Caco-2 (cell line): ENCODE data around the gene CRADD. TPM values are rescaled to one million over a fixed set of nuclear protein-coding genes. Genes with fewer than 3 reads are reported as not detected.

Experiments
- BruUV-seq: library from RNA; stranded (reverse); fragments of 400-500 nt; replicated peaks from 2 replicates; lab custom pipeline; 2021; lab: Mats Ljungman, UMichigan
- CTCF ChIA-PET: fragments of 300-600 bp; sonication (Branson Sonifier 250); formaldehyde crosslinking; loops from one replicate; lab custom pipeline; 2022; ENCODE audit warnings: antibody characterized with exemption; lab: Charles Lee
- POLR2A ChIA-PET: fragments of 300-600 bp; sonication (Branson Sonifier 250); formaldehyde crosslinking; loops from one replicate; lab custom pipeline; 2022; ENCODE audit warnings: antibody characterized with exemption; lab: Charles Lee
- DNase-seq, 2 experiments: peaks; one replicate each; pipeline versions ENCODE4 v3.0.0 to v3.0.0-alpha.2; 2020 to 2022
- H3K27me3 ChIP-seq: replicated peaks from 2 replicates; pipeline ENCODE4 v1.6.0; 2011; ENCODE audit warnings: low read length; ENCODE audit not compliant: control insufficient read depth, insufficient read depth
- H3K36me3 ChIP-seq: 2 replicates; pipeline ENCODE4 v1.5.1; 2011; ENCODE audit warnings: low read length; ENCODE audit not compliant: control insufficient read depth, insufficient read depth
- H3K4me1 ChIP-seq: fragments of 250-450 bp; sonication (Bioruptor Pico); 2 replicates; pipeline ENCODE4 v1.5.1; 2020; ENCODE audit warnings: mild to moderate bottlenecking
- H3K4me3 ChIP-seq: 2 replicates; pipeline ENCODE4 v1.5.1; 2011; ENCODE audit warnings: low read depth, mild to moderate bottlenecking, control low read depth, low read length
- H3K9me3 ChIP-seq: fragments of 250-450 bp; sonication (Bioruptor Pico); 2 replicates; pipeline ENCODE4 v1.5.1; 2020; ENCODE audit warnings: mild to moderate bottlenecking, moderate library complexity
- H3K27ac Mint-ChIP-seq: one replicate; pipeline ENCODE4 v1.8.0; 2022; ENCODE audit warnings: mixed read lengths; ENCODE audit not compliant: unreplicated experiment
- H3K27me3 Mint-ChIP-seq: one replicate; pipeline ENCODE4 v1.8.0; 2022; ENCODE audit warnings: mixed read lengths; ENCODE audit not compliant: insufficient read depth, unreplicated experiment
- H3K36me3 Mint-ChIP-seq: one replicate; pipeline ENCODE4 v1.8.0; 2022; ENCODE audit warnings: mild to moderate bottlenecking, mixed read lengths; ENCODE audit not compliant: insufficient read depth, unreplicated experiment
- H3K4me1 Mint-ChIP-seq: one replicate; pipeline ENCODE4 v1.8.0; 2022; ENCODE audit warnings: low read depth, mixed read lengths; ENCODE audit not compliant: unreplicated experiment
- H3K4me3 Mint-ChIP-seq: one replicate; pipeline ENCODE4 v1.8.0; 2022; ENCODE audit warnings: mild to moderate bottlenecking, moderate library complexity, mixed read lengths; ENCODE audit not compliant: unreplicated experiment
- H3K9me3 Mint-ChIP-seq: one replicate; pipeline ENCODE4 v1.8.0; 2022; ENCODE audit warnings: mixed read lengths; ENCODE audit not compliant: unreplicated experiment
- intact Hi-C: fragments of 100-400 bp; cut with micrococcal nuclease; formaldehyde crosslinking; loops from one replicate; pipeline ENCODE4 v1.10.0; 2022; ENCODE audit not compliant: unreplicated experiment
- total RNA-seq: library from RNA; stranded (reverse); gene quantifications from 2 replicates; pipeline ENCODE4 v1.2.3, GENCODE V29; 2022
- TF ChIP-seq, protein P1 (sequence below), 2 experiments: fragments of 200-600 bp in 1 of 2; IDR thresholded peaks; 1 replicate in 1 of 2; 2 replicates in 1 of 2; pipeline versions ENCODE4 v1.5.1 to v1.8.0; 2011 to 2022; ENCODE audit warnings: antibody characterized with exemption in 1 of 2, control low read depth in 1 of 2, inconsistent platforms in 1 of 2, low read depth in 1 of 2, low read length in 1 of 2, mild to moderate bottlenecking in 1 of 2, moderate library complexity in 1 of 2; ENCODE audit not compliant: insufficient read depth in 1 of 2, severe bottlenecking in 1 of 2, unreplicated experiment in 1 of 2

The CRADD gene
- total RNA-seq, 1 experiment from 2014 or later, result 29.2 TPM

GRCh38 chr12:93939641-93940325 lies 262.6 kb downstream of the CRADD start:
- Histone ChIP-seq H3K9me3 (peaks cover 25% of the 10 kb centered on the region), H3K4me3 (no peak overlapping the region), H3K4me1 (peaks cover 7% of the 10 kb centered on the region; the same call in 1 of the 2 replicates), H3K27me3 (no peaks in the 10 kb centered on the region), H3K36me3 (no peaks in the 10 kb centered on the region)
- POLR2A ChIA-PET, result no interaction called here
- no peak overlapping the region for H3K27ac Mint-ChIP-seq
- H3K36me3 Mint-ChIP-seq, result no peaks in the 10 kb centered on the region
- BruUV-seq, result no TSS peak
- peaks cover 9% of the 10 kb centered on the region for H3K4me1 Mint-ChIP-seq
- no peak for DNase-seq
- TF ChIP-seq, protein P1, sequence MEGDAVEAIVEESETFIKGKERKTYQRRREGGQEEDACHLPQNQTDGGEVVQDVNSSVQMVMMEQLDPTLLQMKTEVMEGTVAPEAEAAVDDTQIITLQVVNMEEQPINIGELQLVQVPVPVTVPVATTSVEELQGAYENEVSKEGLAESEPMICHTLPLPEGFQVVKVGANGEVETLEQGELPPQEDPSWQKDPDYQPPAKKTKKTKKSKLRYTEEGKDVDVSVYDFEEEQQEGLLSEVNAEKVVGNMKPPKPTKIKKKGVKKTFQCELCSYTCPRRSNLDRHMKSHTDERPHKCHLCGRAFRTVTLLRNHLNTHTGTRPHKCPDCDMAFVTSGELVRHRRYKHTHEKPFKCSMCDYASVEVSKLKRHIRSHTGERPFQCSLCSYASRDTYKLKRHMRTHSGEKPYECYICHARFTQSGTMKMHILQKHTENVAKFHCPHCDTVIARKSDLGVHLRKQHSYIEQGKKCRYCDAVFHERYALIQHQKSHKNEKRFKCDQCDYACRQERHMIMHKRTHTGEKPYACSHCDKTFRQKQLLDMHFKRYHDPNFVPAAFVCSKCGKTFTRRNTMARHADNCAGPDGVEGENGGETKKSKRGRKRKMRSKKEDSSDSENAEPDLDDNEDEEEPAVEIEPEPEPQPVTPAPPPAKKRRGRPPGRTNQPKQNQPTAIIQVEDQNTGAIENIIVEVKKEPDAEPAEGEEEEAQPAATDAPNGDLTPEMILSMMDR (IDR thresholded peaks at IDR 0.05; ENCODE audit: insufficient read depth in 1 of 2, low read depth in 1 of 2, low read length in 1 of 2, severe bottlenecking in 1 of 2, unreplicated experiment in 1 of 2), result no peak
- H3K4me3 Mint-ChIP-seq, result no peak overlapping the region
- no peaks in the 10 kb centered on the region for H3K27me3 Mint-ChIP-seq
- H3K9me3 Mint-ChIP-seq, result peaks cover 21% of the 10 kb centered on the region
- intact Hi-C loops, result no loop called here
- CTCF ChIA-PET, result no interaction called here

DNA sequence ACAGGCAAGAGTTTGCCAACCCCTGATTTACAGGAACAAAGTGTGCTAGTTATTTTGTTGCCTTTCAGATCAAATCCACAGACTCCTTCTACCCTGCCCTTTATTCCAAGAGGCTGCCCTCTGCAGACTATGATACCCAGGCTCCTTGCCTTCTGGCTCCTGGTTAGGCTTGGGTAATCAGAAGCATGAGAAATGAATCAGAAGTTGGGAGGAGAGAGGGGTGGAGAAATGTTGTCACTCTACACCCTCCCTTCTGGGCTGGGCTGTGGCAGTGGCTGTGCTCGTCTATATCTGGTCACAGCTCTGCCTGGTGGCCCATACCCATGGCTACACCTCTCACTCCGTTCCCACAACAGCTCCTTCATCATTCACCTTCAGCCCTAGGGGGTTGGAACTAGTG lies 266.6 kb downstream of the CRADD start:
- no peak for DNase-seq
- Mint-ChIP-seq H3K27ac (no peak overlapping the region), H3K36me3 (no peaks in the 10 kb centered on the region), H3K4me3 (no peak overlapping the region), H3K27me3 (no peaks in the 10 kb centered on the region), H3K9me3 (peaks cover 7% of the 10 kb centered on the region), H3K4me1 (no peaks in the 10 kb centered on the region)
- TF ChIP-seq, protein P1 (IDR thresholded peaks at IDR 0.05; ENCODE audit: insufficient read depth in 1 of 2, low read depth in 1 of 2, low read length in 1 of 2, severe bottlenecking in 1 of 2, unreplicated experiment in 1 of 2), result no peak
- no peaks in the 10 kb centered on the region for H3K4me1 ChIP-seq
- no peaks in the 10 kb centered on the region for H3K36me3 ChIP-seq
- POLR2A ChIA-PET, result no interaction called here
- CTCF ChIA-PET, result no interaction called here
- intact Hi-C loops, result no loop called here
- no peaks in the 10 kb centered on the region for H3K9me3 ChIP-seq
- no peak overlapping the region for H3K4me3 ChIP-seq
- H3K27me3 ChIP-seq, result no peaks in the 10 kb centered on the region
- no TSS peak for BruUV-seq

DNA sequence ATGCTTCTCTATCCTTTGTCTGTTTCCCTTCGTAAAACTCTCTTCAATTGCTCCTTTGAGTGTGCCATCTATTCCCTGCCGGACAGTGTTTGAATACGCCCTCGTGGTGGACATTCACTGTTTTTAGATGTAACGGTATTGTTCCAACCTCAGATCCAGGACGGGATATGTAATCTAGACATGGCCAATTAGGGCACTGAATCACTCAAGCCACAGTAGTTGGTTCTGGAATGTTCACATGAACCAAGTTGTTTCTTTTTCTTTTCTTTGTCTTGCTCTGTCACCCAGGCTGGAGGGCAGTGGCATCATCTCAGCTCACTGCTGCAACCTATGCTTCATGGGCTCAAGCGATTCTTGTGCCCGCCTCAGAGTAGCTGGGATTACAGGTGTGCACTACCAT lies 267.0 kb downstream of the CRADD start:
- Mint-ChIP-seq H3K36me3 (no peaks in the 10 kb centered on the region), H3K27ac (no peak overlapping the region), H3K9me3 (peaks cover 11% of the 10 kb centered on the region), H3K4me3 (no peak overlapping the region), H3K27me3 (no peaks in the 10 kb centered on the region), H3K4me1 (no peaks in the 10 kb centered on the region)
- Histone ChIP-seq H3K27me3 (no peaks in the 10 kb centered on the region), H3K9me3 (no peaks in the 10 kb centered on the region), H3K36me3 (no peaks in the 10 kb centered on the region), H3K4me3 (no peak overlapping the region), H3K4me1 (no peaks in the 10 kb centered on the region)
- no TSS peak for BruUV-seq
- POLR2A ChIA-PET, result no interaction called here
- intact Hi-C loops, result no loop called here
- TF ChIP-seq, protein P1 (IDR thresholded peaks at IDR 0.05; ENCODE audit: insufficient read depth in 1 of 2, low read depth in 1 of 2, low read length in 1 of 2, severe bottlenecking in 1 of 2, unreplicated experiment in 1 of 2), result no peak
- no peak for DNase-seq
- CTCF ChIA-PET, result no interaction called here

Other genes with a start within 250 kb of the CRADD start
- 146 and 153 TPM in 2 replicates for gene UBE2N, start 235.4 kb upstream of the CRADD start, total RNA-seq
- gene MRPL42, start 209.9 kb upstream of the CRADD start, total RNA-seq, result 77.0 and 78.2 TPM in 2 replicates
- gene SOCS2, start 104.7 kb upstream of the CRADD start, total RNA-seq, result 95.4 and 96.6 TPM in 2 replicates